GM12874 (cell line): Measurements from ENCODE around the gene FOSL1.

Experiments used
- TF ChIP-seq, protein P1 (sequence below): IDR thresholded peaks from 2 replicates; pipeline ENCODE4 v1.5.1; 2011; ENCODE audit warnings: low read depth, mild to moderate bottlenecking, control low read depth, low read length, moderate library complexity; ENCODE audit not compliant: insufficient read depth

The FOSL1 gene

DNA sequence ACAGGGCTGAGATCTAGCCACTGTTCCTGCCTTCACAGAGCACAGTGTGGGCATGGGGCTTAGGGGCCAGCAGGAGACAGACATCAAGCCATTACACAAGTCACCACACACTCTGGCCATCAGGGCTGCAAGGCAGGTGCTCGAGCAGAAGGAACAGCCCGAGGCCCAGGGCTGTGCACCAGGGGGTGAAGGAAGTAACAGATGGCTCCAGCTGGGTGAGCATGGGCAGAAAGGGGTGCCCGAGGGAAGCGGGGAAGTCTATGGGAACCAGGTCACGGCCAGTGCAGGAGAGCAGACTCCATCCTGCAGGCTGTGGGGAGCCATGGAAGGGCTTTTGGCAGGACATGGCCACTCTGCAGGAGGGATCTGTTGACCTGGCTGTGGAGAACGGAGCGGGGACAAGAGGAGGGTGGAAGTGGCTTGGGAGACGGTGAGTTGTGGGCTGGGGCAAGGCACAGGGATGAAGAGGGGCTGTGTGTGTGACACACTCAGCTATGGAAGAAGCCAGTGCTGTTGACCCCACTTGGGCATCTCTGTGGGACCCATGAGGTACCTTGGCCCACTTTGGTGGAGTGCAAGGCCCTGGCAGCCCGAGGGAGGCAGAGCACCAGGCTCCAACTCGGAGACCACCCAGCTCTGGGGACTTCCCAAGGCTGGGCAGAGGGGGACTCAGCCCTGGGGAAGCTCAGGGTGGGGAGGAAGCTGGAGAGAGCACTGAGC lies 15.1 kb upstream of the FOSL1 start:
- TF ChIP-seq, protein P1, sequence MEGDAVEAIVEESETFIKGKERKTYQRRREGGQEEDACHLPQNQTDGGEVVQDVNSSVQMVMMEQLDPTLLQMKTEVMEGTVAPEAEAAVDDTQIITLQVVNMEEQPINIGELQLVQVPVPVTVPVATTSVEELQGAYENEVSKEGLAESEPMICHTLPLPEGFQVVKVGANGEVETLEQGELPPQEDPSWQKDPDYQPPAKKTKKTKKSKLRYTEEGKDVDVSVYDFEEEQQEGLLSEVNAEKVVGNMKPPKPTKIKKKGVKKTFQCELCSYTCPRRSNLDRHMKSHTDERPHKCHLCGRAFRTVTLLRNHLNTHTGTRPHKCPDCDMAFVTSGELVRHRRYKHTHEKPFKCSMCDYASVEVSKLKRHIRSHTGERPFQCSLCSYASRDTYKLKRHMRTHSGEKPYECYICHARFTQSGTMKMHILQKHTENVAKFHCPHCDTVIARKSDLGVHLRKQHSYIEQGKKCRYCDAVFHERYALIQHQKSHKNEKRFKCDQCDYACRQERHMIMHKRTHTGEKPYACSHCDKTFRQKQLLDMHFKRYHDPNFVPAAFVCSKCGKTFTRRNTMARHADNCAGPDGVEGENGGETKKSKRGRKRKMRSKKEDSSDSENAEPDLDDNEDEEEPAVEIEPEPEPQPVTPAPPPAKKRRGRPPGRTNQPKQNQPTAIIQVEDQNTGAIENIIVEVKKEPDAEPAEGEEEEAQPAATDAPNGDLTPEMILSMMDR: no peak

DNA sequence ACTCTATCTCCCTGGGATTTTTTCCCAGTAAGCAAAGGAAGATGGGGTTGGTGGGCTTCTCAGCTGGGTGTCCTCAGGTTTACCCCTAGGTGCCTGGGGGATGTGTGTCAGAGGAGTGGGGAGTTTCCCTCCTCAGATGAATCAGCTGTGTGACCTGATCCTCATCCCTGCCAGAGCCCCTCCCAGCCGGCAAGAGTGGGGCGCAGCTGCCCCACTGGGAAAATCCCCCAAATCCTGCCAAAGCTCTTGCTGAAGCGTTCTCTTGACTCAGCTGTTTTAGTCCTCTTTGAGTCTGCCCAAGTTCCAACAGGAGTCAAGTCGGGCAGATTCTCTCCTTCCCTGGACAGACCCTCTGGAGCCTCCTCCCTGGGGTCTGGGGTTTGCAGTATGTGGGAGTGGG lies 12.7 kb upstream of the FOSL1 start:
- TF ChIP-seq, protein P1: no peak

DNA sequence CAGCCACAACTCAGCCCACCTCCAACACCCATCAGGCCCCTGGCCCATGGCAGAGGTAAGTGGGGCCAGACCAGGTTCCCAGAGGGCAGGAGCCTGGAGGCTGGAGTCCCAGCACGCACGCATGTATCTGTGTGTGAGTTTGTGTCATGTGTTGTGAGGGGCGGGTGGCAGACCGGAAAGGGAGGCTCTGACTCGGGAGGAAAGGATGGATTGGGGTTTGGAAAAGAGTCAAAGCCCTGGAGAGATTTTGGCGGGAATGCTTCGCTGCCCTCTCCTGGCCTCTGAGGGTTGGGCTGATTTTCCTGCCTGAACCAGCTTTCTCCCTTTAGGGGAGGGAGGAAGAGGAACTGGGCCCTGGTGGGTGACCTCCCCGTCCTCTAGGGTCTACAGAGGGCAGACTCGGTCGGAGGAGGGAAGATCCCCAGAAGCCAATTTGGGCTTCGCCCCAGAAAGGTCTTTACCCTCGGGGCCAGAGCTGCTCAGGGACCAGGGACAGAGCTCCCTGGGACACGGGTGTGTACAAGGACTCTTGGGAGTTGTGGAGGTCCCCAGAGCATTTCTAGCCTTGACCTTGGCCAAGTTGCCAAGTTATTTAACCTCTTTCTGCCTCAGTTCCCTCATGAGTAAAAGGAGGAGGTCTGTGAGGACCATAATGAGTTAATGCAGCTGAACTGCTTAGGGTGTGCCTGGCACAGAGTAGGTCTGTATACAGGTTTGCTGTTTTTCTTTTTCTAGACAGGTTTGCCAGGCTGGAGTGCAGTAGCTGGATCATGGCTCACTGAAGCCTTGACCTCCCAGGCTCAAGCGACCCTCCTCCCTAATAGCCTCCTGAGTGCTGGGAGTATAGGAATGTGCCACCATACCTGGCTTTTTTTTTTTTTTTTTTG lies 11.7 kb upstream of the FOSL1 start:
- TF ChIP-seq, protein P1: no peak

DNA sequence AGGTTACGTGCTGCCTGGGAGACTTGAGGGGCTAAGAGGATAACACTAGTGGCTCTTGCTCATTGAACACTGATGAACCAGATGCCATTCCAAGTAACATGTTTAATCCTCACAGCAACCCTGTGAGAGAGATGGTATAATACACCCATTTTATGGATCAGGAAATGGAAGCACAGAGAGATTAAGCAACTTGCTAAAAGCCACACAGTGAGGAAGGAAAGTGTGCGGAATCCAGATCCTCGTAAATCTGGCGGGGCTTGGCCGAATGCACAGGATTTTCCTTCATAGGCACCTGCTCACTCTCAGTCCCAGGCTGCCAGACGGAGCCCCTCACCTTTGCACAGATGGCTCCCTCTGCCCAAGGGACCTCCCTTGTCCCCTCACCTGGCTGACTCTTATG lies 7.7 kb upstream of the FOSL1 start:
- TF ChIP-seq, protein P1: no peak

DNA sequence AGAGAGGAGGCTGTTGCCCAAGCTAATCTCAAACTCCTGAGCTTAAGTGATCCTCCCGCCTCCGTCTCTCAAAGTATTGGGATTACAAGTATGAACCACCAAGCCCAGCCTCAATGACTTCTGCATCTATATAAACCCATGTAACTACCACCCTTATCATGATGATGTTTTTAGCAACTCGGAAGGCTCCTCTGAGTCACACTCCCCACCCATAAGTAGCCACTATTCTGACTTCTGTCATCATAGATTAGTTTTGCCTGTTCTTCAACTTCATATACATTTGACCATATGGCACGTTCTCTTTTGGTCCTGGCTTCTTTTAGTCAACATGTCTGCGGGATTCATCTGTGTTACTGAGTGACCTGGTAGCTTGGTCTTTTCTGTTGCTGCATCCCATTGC lies 6.4 kb upstream of the FOSL1 start:
- TF ChIP-seq, protein P1: no peak

DNA sequence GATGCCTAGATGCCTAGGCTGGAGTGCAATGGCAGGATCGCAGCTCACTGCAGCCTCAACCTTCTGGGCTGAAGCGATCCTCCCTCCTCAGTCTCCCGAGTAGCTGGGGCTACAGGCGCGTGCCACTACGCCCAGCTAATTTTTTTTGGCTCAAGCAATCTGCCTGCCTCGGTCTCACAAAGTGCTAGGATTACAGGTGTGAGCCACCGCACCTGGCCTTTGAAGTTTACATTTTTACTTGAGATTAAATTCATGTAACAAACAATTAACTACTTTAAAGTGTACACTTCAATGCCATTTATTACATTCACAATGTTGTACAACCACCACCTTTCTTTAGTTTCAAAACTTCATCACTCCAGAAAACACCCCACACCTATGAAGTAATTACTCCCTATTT lies 3.5 kb upstream of the FOSL1 start:
- TF ChIP-seq, protein P1: no peak

DNA sequence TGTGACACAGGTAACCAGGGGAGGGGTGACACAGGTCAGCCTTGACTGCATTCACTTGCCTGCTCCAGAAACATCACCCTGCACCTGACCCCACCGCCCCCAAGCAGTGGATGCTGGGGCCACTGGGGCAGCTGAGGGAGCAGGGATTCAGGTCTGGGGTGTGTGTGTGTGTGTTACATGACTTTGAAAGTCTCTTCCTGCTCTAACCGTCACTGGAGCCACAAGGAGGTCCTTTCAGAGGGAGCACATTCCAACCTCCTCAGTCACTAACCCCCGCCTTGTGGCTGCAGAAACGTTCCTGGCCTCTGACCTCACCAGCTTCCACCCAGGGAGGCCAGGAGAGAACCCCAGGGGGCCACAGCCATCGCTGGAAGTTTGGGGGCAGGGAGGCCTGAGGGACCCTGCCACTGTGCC lies 2.9 kb upstream of the FOSL1 start:
- TF ChIP-seq, protein P1: no peak
